ENCODE measurements around the gene PDE4D. TPM values are rescaled to one million over a fixed set of nuclear protein-coding genes. Genes with fewer than 3 reads are reported as not detected.

PDE4D gene
- total and polyA plus RNA-seq, 2 experiments from 2014 or later, result 21.9 to 54.2 TPM

GRCh38 chr5:59485629-59486439 is 407.7 kb downstream of the PDE4D start:
- H3K9me3 ChIP-seq (ENCODE audit: low read depth), result no peaks in the 10 kb centered on the region
- H3K27me3 ChIP-seq, result no peaks in the 10 kb centered on the region
- no peak for TF ChIP-seq CTCF (IDR thresholded peaks at IDR 0.05; ENCODE audit: low read depth, low read length)
- DNase-seq (ENCODE audit: low read depth in 1 of 2, low spot score in 1 of 2), result peak in 1 of 2 donors; percentile 8
- no peak overlapping the region for H3K27ac ChIP-seq
- no peaks in the 10 kb centered on the region for H3K36me3 ChIP-seq
- H3K4me1 ChIP-seq (ENCODE audit: low read depth), result peaks cover 9% of the 10 kb centered on the region
- H3K4me3 ChIP-seq, result no peak overlapping the region

- no peaks in the 10 kb centered on the region for H3K36me3 ChIP-seq
- peaks cover 9% of the 10 kb centered on the region for H3K4me1 ChIP-seq (ENCODE audit: low read depth)
- H3K4me3 ChIP-seq, result no peak overlapping the region
- no peaks in the 10 kb centered on the region for H3K9me3 ChIP-seq (ENCODE audit: low read depth)
- TF ChIP-seq CTCF (IDR thresholded peaks at IDR 0.05; ENCODE audit: low read depth, low read length), result no peak
- H3K27ac ChIP-seq, result no peak overlapping the region
- no peaks in the 10 kb centered on the region for H3K27me3 ChIP-seq
- no peak for DNase-seq (ENCODE audit: low read depth in 1 of 2, low spot score in 1 of 2)
These were observed 408.4 kb downstream of the PDE4D start for GRCh38 chr5:59485107-59485506.

- no peaks in the 10 kb centered on the region for H3K36me3 ChIP-seq
- peaks cover 9% of the 10 kb centered on the region for H3K4me1 ChIP-seq (ENCODE audit: low read depth)
- DNase-seq (ENCODE audit: low read depth in 1 of 2, low spot score in 1 of 2), result no peak
- no peak for TF ChIP-seq CTCF (IDR thresholded peaks at IDR 0.05; ENCODE audit: low read depth, low read length)
- H3K27me3 ChIP-seq, result no peaks in the 10 kb centered on the region
- H3K27ac ChIP-seq, result no peak overlapping the region
- no peak overlapping the region for H3K4me3 ChIP-seq
- no peaks in the 10 kb centered on the region for H3K9me3 ChIP-seq (ENCODE audit: low read depth)
These were observed 408.9 kb downstream of the PDE4D start for GRCh38 chr5:59484618-59485017.

GRCh38 chr5:59483971-59484472 is 409.5 kb downstream of the PDE4D start:
- no peak for TF ChIP-seq CTCF (IDR thresholded peaks at IDR 0.05; ENCODE audit: low read depth, low read length)
- Histone ChIP-seq H3K4me1 (ENCODE audit: low read depth) (peaks cover 9% of the 10 kb centered on the region), H3K36me3 (no peaks in the 10 kb centered on the region), H3K27ac (no peak overlapping the region), H3K4me3 (no peak overlapping the region), H3K27me3 (no peaks in the 10 kb centered on the region), H3K9me3 (ENCODE audit: low read depth) (no peaks in the 10 kb centered on the region)
- DNase-seq (ENCODE audit: low read depth in 1 of 2, low spot score in 1 of 2), result peak in 1 of 2 donors; percentile 39

- Histone ChIP-seq H3K27ac (no peak overlapping the region), H3K4me3 (no peak overlapping the region), H3K4me1 (ENCODE audit: low read depth) (peaks cover 8% of the 10 kb centered on the region), H3K27me3 (no peaks in the 10 kb centered on the region), H3K36me3 (no peaks in the 10 kb centered on the region), H3K9me3 (ENCODE audit: low read depth) (no peaks in the 10 kb centered on the region)
- no peak for DNase-seq (ENCODE audit: low read depth in 1 of 2, low spot score in 1 of 2)
- no peak for TF ChIP-seq CTCF (IDR thresholded peaks at IDR 0.05; ENCODE audit: low read depth, low read length)
These were observed 414.4 kb downstream of the PDE4D start for GRCh38 chr5:59479086-59479485.

All from cardiac muscle cell (in vitro differentiated cells and primary cell).